SK-N-SH treated with all-trans-retinoic acid at 6 μM for 48 hours (cell line): Measurements from ENCODE around the gene DCST2.

Source experiments
- ATAC-seq: fragments of 200-7000 bp; cut with Tn5 transposase; 3 replicates; pipeline ENCODE4 v1.9.1; 2020; ENCODE audit warnings: mild to moderate bottlenecking, moderate library complexity
- ARNTL ChIP-seq: fragments of 450-650 bp; formaldehyde crosslinking; IDR thresholded peaks from 2 replicates; pipeline ENCODE4 v1.5.0; 2020; ENCODE audit warnings: low read depth, mild to moderate bottlenecking, moderate library complexity, borderline replicate concordance
- BACH2 ChIP-seq: fragments of 250-450 bp; sonication (Bioruptor Pico); IDR thresholded peaks from 2 replicates; pipeline ENCODE4 v1.9.0; 2021; ENCODE audit warnings: mild to moderate bottlenecking, borderline replicate concordance
- CSDC2 ChIP-seq: fragments of 250-450 bp; sonication (Bioruptor Pico); IDR thresholded peaks from 2 replicates; pipeline ENCODE4 v1.5.0; 2020; ENCODE audit warnings: mild to moderate bottlenecking, moderate library complexity
- ESRRG ChIP-seq: fragments of 250-450 bp; sonication (Bioruptor Pico); IDR thresholded peaks from 2 replicates; pipeline ENCODE4 v1.6.1; 2021; ENCODE audit warnings: mild to moderate bottlenecking
- ISL1 ChIP-seq: fragments of 250-450 bp; sonication (Bioruptor Pico); IDR thresholded peaks from 2 replicates; pipeline ENCODE4 v2.1.2; 2022; ENCODE audit warnings: mild to moderate bottlenecking, moderate library complexity
- OSR1 ChIP-seq: fragments of 250-450 bp; sonication (Bioruptor Pico); IDR thresholded peaks from 2 replicates; pipeline ENCODE4 v1.8.0; 2022; ENCODE audit warnings: moderate library complexity, mild to moderate bottlenecking, inconsistent platforms
- PPARA ChIP-seq: fragments of 250-450 bp; sonication (Bioruptor Pico); IDR thresholded peaks from 2 replicates; pipeline ENCODE4 v1.5.0; 2020; ENCODE audit warnings: mild to moderate bottlenecking, borderline replicate concordance
- SNAI2 ChIP-seq: fragments of 250-450 bp; sonication (Bioruptor Pico); IDR thresholded peaks from 2 replicates; pipeline ENCODE4 v1.5.0; 2020; ENCODE audit warnings: mild to moderate bottlenecking, moderate library complexity
- TCF4 ChIP-seq: fragments of 250-450 bp; sonication (Bioruptor Pico); IDR thresholded peaks from 2 replicates; pipeline ENCODE4 v1.8.0; 2021; ENCODE audit warnings: mild to moderate bottlenecking, moderate library complexity, borderline replicate concordance
- TOX ChIP-seq: fragments of 250-450 bp; sonication (Bioruptor Pico); IDR thresholded peaks from 2 replicates; pipeline ENCODE4 v1.8.0; 2021; ENCODE audit warnings: mild to moderate bottlenecking, moderate library complexity, borderline replicate concordance
- ZC3H10 ChIP-seq: fragments of 250-450 bp; sonication (Bioruptor Pico); IDR thresholded peaks from 2 replicates; pipeline ENCODE4 v1.5.1; 2021; ENCODE audit warnings: mild to moderate bottlenecking, moderate library complexity
- ZFP30 ChIP-seq: fragments of 450-650 bp; formaldehyde crosslinking; IDR thresholded peaks from 2 replicates; pipeline ENCODE4 v1.5.0; 2022; ENCODE audit warnings: mild to moderate bottlenecking, moderate library complexity
- ZNF70 ChIP-seq: fragments of 450-650 bp; formaldehyde crosslinking; IDR thresholded peaks from 2 replicates; pipeline ENCODE4 v1.5.0; 2020; ENCODE audit warnings: mild to moderate bottlenecking, moderate library complexity
- ZNF8 ChIP-seq: fragments of 450-650 bp; formaldehyde crosslinking; IDR thresholded peaks from 2 replicates; pipeline ENCODE4 v1.5.0; 2020; ENCODE audit warnings: mild to moderate bottlenecking, moderate library complexity
- TF ChIP-seq, protein P1 (sequence below): fragments of 250-450 bp; sonication (Bioruptor Pico); IDR thresholded peaks from 2 replicates; pipeline ENCODE4 v1.8.0; 2021; ENCODE audit warnings: low read depth, mild to moderate bottlenecking, moderate library complexity, borderline replicate concordance
- TF ChIP-seq, protein P2 (sequence below): fragments of 250-450 bp; sonication (Bioruptor Pico); IDR thresholded peaks from 2 replicates; pipeline ENCODE4 v1.5.1; 2021; ENCODE audit warnings: mild to moderate bottlenecking, moderate library complexity
- TF ChIP-seq, protein P3 (sequence below): fragments of 250-450 bp; sonication (Bioruptor Pico); IDR thresholded peaks from 2 replicates; pipeline ENCODE4 v1.8.0; 2020; ENCODE audit warnings: mild to moderate bottlenecking, moderate library complexity, borderline replicate concordance
- TF ChIP-seq, protein P4 (sequence below): fragments of 250-450 bp; sonication (Bioruptor Pico); IDR thresholded peaks from 2 replicates; pipeline ENCODE4 v1.5.0; 2020; ENCODE audit warnings: mild to moderate bottlenecking, moderate library complexity

DCST2 gene

DNA sequence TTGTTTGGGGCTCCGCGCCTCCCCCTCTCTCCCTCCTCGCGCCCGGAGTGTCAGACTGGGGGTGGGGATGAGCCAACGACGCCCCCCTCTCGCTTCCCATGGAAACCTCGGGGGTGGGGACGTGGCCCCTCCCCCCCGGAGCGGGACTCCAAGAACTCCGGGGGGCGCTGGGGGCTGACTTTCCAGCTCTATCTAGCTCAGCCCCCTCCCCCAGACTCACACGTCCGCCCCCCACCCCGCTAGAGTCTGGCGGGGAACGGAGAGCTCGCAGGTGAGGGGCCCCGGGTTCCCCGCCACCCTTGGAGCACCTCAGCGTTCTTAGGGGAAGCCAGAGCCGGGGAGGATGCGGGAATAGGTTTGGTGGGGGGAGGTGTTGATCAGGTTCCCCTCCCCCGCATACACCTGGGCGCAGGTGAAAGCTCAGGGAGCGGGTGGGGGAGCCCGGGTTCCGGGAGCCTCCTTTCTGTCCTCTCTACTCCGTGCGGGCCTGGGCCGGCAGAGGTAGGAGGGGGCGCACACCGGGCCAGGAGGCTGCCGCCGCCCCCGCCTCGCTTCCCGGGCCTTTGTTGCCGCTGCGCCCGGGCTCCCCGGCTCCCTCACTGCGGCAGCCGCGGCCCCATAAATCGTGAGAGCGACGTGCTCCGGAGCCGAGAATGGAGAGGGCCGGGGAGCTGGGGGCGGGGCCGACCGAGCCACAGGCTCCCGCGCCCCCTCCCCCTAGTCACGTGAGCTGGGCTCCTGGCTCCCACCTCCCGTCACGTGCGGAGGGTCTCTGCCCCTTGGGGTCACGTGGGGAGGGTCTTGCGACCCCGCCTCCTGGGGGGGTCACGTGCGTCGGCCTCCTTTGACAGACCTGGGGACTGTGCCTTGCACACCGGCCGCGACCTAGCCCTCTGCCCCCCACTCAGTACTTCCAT is 47.0 kb upstream of the DCST2 start:
- no peak for ATAC-seq
- TF ChIP-seq ARNTL (CRISPR knock-in tag): peak; percentile 70; the same call in 1 of the 2 replicates
- TF ChIP-seq, protein P1, sequence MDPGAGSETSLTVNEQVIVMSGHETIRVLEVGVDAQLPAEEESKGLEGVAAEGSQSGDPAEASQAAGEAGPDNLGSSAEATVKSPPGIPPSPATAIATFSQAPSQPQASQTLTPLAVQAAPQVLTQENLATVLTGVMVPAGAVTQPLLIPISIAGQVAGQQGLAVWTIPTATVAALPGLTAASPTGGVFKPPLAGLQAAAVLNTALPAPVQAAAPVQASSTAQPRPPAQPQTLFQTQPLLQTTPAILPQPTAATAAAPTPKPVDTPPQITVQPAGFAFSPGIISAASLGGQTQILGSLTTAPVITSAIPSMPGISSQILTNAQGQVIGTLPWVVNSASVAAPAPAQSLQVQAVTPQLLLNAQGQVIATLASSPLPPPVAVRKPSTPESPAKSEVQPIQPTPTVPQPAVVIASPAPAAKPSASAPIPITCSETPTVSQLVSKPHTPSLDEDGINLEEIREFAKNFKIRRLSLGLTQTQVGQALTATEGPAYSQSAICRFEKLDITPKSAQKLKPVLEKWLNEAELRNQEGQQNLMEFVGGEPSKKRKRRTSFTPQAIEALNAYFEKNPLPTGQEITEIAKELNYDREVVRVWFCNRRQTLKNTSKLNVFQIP (CRISPR knock-in tag): no peak

DNA sequence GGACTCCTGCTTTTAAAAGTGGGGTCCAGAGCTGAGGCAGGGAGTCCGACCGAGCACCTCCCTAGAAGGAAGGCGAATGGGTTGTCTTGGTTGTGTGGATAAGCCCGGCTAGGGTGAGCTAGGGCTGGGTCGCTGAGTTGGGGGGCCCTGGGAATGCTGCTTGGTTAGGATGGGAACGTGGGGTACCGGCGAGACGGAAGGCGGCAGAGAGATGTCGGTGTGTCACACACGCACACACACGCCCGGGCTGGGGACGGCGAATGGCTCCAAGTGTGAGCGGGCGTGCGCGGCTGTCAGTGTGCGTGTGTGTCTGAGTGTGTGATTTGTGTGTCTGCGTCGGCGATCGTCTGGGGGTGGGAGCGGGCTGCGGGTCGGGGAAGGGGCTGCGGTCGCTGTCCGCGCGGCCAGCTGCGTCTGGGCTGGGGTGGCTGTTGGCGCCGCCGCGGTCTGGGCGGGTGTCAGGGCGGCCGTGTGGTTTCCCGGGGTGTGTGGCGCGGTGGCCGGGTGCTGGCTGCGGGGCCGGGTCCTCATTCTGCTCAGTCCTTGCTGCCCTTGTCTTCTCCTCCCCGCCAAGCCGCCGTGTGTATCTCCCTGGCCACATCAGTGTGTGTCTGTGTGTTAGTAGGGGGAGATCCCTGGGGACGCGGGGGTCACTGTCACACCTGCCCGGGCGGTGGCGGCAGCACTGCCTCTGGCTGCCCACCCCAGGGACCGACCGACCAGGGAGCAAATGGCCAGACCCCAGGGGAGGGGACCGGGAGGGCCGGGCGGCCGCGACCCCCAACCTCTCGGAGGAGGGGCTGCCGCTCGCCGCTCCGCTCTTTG is 46.1 kb upstream of the DCST2 start:
- peak; percentile 17 for ATAC-seq
- TF ChIP-seq ZFP30 (CRISPR knock-in tag): no peak
- no peak for TF ChIP-seq OSR1
- no peak for TF ChIP-seq BACH2 (CRISPR knock-in tag)

DNA sequence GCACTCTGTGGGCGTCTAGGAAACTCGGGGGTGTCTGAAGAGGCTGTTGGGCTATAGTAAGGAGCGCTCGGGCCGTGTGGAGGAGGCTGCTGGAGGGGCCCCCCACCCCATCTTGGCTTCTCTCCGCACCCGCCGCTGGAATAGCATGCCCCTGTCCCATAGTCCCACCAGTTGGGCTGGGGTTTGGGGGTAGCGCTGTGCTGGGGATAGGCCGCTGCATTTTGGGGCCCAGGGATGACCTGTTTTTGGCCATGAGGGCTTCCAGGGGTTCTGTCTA is 45.6 kb upstream of the DCST2 start:
- TF ChIP-seq, protein P2, sequence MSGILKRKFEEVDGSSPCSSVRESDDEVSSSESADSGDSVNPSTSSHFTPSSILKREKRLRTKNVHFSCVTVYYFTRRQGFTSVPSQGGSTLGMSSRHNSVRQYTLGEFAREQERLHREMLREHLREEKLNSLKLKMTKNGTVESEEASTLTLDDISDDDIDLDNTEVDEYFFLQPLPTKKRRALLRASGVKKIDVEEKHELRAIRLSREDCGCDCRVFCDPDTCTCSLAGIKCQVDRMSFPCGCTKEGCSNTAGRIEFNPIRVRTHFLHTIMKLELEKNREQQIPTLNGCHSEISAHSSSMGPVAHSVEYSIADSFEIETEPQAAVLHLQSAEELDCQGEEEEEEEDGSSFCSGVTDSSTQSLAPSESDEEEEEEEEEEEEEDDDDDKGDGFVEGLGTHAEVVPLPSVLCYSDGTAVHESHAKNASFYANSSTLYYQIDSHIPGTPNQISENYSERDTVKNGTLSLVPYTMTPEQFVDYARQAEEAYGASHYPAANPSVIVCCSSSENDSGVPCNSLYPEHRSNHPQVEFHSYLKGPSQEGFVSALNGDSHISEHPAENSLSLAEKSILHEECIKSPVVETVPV (CRISPR knock-in tag): no peak
- TF ChIP-seq ARNTL (CRISPR knock-in tag) (no peak), ZNF8 (CRISPR knock-in tag) (no peak), TOX (CRISPR knock-in tag) (no peak), ZNF70 (no peak), BACH2 (CRISPR knock-in tag) (no peak), OSR1 (no peak), TCF4 (CRISPR knock-in tag) (no peak), ESRRG (no peak), ISL1 (CRISPR knock-in tag) (no peak), PPARA (no peak), CSDC2 (CRISPR knock-in tag) (no peak), SNAI2 (CRISPR knock-in tag) (no peak)
- TF ChIP-seq, protein P3, sequence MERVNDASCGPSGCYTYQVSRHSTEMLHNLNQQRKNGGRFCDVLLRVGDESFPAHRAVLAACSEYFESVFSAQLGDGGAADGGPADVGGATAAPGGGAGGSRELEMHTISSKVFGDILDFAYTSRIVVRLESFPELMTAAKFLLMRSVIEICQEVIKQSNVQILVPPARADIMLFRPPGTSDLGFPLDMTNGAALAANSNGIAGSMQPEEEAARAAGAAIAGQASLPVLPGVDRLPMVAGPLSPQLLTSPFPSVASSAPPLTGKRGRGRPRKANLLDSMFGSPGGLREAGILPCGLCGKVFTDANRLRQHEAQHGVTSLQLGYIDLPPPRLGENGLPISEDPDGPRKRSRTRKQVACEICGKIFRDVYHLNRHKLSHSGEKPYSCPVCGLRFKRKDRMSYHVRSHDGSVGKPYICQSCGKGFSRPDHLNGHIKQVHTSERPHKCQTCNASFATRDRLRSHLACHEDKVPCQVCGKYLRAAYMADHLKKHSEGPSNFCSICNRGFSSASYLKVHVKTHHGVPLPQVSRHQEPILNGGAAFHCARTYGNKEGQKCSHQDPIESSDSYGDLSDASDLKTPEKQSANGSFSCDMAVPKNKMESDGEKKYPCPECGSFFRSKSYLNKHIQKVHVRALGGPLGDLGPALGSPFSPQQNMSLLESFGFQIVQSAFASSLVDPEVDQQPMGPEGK (CRISPR knock-in tag): no peak
- TF ChIP-seq, protein P4, sequence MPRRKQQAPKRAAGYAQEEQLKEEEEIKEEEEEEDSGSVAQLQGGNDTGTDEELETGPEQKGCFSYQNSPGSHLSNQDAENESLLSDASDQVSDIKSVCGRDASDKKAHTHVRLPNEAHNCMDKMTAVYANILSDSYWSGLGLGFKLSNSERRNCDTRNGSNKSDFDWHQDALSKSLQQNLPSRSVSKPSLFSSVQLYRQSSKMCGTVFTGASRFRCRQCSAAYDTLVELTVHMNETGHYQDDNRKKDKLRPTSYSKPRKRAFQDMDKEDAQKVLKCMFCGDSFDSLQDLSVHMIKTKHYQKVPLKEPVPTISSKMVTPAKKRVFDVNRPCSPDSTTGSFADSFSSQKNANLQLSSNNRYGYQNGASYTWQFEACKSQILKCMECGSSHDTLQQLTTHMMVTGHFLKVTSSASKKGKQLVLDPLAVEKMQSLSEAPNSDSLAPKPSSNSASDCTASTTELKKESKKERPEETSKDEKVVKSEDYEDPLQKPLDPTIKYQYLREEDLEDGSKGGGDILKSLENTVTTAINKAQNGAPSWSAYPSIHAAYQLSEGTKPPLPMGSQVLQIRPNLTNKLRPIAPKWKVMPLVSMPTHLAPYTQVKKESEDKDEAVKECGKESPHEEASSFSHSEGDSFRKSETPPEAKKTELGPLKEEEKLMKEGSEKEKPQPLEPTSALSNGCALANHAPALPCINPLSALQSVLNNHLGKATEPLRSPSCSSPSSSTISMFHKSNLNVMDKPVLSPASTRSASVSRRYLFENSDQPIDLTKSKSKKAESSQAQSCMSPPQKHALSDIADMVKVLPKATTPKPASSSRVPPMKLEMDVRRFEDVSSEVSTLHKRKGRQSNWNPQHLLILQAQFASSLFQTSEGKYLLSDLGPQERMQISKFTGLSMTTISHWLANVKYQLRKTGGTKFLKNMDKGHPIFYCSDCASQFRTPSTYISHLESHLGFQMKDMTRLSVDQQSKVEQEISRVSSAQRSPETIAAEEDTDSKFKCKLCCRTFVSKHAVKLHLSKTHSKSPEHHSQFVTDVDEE (CRISPR knock-in tag): no peak
- TF ChIP-seq, all 23 proteins: peak for 0
- peak; percentile 7 for ATAC-seq

DNA sequence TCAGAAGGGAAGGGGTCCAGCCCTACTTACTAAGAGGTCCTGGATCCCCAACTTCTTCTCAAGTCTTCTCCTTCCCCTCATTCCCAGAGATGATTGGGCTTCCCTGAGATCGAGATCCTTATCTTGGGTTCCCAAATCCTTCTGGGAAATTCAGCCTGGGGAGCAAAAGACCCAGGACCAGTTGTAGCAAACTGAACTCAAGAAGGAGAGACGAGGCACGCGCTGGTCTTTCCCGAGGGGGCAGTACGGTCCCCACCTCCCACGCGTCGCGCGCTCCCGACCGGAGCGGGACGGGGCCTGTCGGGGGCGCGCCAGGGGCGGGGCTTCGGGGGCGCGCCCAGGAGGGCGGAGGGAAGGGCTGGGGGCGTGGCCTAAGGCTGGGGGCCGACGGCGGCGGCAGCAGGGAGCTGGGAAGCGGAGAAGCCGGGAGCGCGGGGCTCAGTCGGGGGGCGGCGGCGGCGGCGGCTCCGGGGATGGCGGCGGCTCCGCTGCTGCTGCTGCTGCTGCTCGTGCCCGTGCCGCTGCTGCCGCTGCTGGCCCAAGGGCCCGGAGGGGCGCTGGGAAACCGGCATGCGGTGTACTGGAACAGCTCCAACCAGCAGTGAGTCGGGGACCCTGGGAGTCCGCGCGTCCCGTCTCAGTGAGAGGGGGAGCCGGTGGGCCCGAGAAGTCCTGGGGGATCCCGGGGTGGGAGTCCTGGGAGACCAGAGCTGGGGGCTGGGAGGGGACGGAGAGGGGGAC is 45.1 kb upstream of the DCST2 start, which contains the start of gene EFNA3:
Gene EFNA3, plus strand, starts transcription at position 369 of the 741 bp plus-strand sequence. Its CDS starts 105 bp downstream, at position 474.
- ATAC-seq: peak; percentile 63
- TF ChIP-seq CSDC2 (CRISPR knock-in tag) (0 out of 2 replicates have a peak, but pooled peaks have one; percentile 60), ZC3H10 (no peak)
- TF ChIP-seq, protein P4 (CRISPR knock-in tag): 0 out of 2 replicates have a peak, but pooled peaks have one; percentile 52
